ENCODE results near the gene LSM10.
A peak's percentile ranks its signal among the peaks of the same experiment; 100 is the strongest.

The LSM10 gene

DNA sequence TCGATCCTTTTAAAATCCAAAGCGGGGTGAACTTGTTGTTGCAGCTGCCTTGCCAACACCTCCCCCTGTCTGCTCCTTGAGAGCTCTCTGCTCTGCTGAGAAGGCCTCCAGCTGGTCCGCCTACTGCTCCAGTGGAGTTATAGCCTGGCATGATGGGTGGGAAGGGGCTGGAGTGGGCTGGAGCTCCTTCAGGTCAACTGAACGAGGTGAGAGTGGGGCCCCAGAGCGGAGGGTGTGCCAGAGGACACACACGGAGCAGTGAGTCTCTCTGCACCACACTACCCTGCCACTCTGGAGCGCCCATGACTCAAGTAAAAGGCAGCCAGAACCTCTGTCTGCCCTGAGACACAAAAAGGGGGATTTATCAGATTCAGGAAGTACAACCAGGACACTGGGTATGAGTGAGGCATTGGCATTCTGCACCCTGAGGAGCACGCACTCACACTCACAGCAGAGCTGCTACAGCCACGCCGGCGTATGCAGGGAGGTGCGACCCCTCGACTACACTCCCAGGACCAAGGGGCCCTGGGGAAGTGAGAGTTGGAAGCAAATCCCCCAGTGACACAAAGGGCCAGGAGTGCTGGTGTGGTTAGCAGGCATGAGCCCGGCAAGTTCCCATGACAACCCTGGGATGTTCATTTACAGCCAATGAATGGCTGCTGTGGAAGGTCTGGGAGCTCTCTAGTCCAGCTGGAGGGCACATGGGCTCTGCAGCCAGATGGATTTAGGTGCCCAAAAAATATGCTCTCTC is 46.3 kb downstream of the LSM10 start:
- peak; percentile 93 for DNase-seq (ENCODE audit: low read depth, low spot score)

DNA sequence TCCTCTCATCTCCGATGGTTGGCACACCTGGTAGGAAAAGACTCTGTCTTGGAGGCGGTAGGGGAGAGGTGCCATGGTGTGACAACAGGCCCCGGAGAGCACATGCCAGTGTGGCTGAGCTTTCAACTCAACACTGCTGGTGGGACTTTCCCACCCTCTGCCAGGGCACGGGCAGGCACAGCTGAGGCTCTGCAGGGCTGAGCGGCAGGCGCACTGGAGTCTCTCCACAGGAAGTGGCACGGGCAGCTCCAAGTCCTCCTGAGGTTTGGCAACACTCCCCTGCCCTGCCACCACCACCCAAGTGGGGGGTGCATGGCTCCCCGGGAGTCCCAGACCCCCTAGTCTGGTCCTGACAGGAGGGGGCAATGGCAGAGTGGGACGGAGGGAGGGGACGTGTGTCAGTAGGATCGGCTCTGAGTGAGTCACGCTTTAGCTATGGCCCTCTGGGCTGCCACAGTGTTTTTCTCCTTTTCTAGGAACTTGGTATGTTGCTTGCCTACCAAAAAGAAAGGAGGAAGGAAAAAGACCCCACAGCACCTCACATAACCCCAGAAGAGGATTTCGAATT is 47.0 kb downstream of the LSM10 start:
- DNase-seq (ENCODE audit: low read depth, low spot score) = peak; percentile 95

DNA sequence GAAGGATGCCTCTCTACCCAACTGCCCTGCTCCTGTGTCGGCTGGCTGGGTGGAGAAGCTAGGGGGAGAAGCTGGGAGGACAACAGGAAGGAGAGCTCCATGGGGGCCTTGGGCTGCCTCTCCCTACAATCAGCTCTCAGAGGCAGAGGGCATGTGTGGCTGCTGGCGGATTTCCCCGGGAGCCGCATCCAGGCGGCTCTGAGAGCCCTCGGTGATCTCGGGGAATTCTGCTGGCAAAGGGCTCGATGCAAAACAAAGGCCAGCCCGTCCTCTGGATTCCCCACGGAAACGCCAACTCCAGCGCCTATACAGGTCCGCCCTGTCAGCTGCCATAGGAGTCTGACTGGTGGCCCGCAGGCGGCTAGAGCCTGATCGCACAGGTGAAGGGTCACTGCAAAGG is 47.9 kb downstream of the LSM10 start:
- DNase-seq (ENCODE audit: low read depth, low spot score) = peak; percentile 85

DNA sequence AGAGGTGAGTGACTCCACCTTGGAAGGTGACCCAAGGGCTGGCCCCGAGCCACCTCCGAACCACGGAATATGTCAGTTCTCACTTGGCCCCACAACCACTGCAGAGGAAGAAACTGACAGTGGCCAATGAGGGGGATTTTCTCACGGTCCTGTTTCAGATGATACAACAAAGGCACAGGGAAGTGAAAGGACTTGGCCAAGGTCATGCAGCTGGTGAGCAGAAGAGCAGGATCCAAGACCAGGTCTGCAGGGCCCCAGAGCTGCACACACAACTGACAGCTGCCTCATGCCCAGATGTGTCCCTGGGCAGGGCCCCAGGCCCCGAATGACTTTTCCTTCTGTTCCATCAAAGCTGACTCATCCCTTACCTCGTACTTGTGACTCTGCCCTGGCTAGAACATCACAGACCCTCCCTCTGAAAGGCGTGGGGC is 48.5 kb downstream of the LSM10 start:
- peak; percentile 62 for DNase-seq (ENCODE audit: low read depth, low spot score)

DNA sequence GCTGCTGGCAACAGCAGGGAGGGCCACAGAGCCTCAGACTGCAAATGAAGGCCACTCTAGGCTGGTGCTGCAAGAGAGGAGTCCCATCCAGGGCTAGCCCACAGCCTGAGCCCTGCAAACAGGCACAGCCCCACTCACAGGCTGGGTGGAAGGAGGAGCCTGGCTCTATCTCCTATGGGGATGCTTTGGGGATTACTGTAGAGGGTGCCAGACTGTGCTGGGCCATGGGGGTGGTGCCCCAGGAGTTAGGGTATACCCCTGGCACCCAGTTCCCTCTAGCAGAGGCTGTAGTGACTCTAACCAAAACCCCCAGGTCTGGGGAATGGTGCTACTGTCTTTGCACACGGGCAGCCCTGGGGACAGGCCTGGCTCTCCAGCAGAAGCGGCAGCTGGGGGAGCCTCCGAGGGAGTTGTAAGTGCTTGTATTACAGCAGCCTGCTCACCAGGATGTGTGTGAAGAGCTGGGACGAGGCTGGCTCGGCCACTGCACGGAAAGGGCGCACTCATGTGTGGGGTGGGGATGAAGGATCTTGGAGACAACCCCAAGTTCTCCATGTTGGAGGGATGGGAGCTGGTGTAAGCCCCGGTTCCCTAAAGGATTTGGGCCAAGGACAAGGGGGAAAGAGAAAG is 50.9 kb downstream of the LSM10 start:
- no peak for DNase-seq (ENCODE audit: low read depth, low spot score)

DNA sequence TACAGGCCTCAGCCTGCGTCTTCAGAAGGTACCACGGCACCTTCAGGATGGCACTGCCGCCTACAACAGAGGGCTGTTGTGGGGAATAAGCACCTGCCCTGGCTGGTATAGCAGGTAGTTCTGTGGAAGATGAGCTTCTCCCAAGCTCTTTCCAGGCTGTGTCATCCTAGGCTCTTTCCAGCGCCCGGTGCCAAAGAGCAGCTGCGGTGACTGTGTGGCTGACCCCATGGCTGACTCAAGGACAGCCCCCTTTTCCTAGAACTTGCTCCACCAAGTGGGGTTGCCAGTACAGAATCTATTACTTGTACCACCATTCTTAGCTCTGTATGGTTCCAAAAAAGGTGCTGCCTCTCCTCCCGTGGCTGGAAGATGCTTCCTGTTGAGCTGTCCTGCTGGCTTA is 52.4 kb downstream of the LSM10 start:
- DNase-seq (ENCODE audit: low read depth, low spot score) = no peak

DNA sequence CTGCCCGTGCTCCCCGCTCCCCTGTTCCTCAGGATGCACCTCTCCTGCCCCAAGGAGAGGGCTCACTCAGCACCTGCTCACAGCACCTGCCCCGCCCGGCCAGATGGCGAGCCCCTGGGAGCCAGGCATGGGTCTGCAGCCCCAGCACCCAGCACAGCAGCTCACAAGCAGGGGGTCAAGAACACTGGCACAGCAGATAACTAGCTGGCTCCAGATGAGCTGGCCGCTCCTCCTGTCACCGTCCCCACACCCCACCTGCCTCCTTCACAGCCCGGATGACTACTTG is 53.4 kb downstream of the LSM10 start:
- no peak for DNase-seq (ENCODE audit: low read depth, low spot score)

DNA sequence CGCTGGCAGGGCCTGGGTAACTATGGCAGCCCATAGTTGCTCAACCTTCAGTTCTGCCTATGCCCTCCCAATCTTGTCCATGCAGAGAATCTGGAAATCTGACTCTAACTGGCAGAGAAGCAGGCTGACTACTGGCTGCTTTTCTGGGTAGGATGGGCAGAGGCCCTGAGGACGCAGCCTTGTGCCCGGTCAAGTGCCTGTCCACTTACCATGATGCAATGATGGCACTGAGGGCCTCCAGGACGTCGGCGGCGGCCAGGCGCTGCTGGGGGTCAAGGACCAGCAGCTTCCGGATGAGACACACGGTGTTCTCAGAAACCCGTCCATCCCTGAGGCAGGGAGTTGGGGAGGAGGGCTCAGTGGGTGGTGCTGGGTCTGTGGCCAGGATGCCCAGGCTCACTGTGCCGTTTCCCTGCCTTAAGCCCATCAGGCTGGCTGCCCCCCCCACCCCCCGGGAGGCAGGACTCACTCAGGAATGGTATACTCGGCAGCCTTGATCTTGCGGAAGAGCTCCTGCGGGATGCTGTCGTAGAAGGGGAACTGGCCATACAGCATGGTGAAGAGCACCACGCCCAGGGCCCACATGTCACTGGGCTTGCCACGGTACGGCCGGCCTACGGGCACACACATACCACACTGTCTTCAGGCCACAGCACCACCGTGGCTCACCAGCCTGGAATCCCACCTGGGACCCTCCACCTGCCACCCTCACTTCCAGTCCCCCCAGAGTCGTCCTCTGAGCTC is 53.9 kb downstream of the LSM10 start:
- no peak for DNase-seq (ENCODE audit: low read depth, low spot score)

Measured in astrocyte of the hippocampus (primary cell).